H1 (cell line): ENCODE results near the gene RBM6. TPM values are rescaled to one million over a fixed set of nuclear protein-coding genes. Genes with fewer than 3 reads are reported as not detected.

ENCODE experiments used
- polyA plus RNA-seq, 7 experiments: library from polyadenylated mRNA; depleted of rRNA in 3 of 7; stranded (reverse) in 5 of 7; unstranded in 2 of 7; fragments of >200 nt in 5 of 7; fragments of 200-250 nt in 2 of 7; gene quantifications; 1 replicate in 5 of 7; 2 replicates in 1 of 7; 4 replicates in 1 of 7; pipeline versions ENCODE4 v1.2.1 to v1.2.3, GENCODE V29; 2011 to 2013; ENCODE audit warnings: missing spikeins in 2 of 7, mixed read lengths in 2 of 7
- total RNA-seq: library from RNA; stranded (reverse); fragmentation: NEBNext Ultra II Directional; extraction: Animal tissue kit (Norgen Biotek cat#: 25700); gene quantifications from 2 replicates; pipeline ENCODE4 v1.2.1, GENCODE V29; 2021
- TF ChIP-seq, protein P1 (sequence below): fragments of 300-600 bp; sonication (generic); IDR thresholded peaks from 2 replicates; pipeline ENCODE4 v1.7.1; 2012; ENCODE audit warnings: low read length, moderate library complexity, mild to moderate bottlenecking, inconsistent platforms; ENCODE audit not compliant: insufficient replicate concordance

RBM6 gene
- total and polyA plus RNA-seq, 2 of the 8 experiments (the other 6 are each of a cell fraction or from before 2014, with no cell fraction given), result 30.6 to 80.1 TPM

DNA sequence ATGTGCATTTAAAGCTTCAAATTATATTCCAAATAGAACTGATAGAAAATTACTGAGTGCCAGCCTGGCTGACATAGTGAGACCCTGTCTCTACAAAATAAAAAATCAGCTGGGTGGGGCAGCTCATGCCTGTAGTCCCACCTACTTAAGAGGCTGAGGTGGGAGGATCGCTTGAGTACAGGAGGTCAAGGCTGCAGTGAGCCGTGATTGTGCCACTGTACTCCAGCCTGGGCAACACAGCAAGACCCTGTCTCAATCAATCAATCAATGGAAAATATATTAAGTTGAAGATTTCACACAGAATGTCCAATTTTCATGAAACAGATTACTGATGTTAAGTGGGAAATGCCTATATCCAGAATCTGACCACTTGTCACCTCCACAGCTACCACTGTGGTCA is 14.5 kb upstream of the RBM6 start (continued):
- TF ChIP-seq, protein P1, sequence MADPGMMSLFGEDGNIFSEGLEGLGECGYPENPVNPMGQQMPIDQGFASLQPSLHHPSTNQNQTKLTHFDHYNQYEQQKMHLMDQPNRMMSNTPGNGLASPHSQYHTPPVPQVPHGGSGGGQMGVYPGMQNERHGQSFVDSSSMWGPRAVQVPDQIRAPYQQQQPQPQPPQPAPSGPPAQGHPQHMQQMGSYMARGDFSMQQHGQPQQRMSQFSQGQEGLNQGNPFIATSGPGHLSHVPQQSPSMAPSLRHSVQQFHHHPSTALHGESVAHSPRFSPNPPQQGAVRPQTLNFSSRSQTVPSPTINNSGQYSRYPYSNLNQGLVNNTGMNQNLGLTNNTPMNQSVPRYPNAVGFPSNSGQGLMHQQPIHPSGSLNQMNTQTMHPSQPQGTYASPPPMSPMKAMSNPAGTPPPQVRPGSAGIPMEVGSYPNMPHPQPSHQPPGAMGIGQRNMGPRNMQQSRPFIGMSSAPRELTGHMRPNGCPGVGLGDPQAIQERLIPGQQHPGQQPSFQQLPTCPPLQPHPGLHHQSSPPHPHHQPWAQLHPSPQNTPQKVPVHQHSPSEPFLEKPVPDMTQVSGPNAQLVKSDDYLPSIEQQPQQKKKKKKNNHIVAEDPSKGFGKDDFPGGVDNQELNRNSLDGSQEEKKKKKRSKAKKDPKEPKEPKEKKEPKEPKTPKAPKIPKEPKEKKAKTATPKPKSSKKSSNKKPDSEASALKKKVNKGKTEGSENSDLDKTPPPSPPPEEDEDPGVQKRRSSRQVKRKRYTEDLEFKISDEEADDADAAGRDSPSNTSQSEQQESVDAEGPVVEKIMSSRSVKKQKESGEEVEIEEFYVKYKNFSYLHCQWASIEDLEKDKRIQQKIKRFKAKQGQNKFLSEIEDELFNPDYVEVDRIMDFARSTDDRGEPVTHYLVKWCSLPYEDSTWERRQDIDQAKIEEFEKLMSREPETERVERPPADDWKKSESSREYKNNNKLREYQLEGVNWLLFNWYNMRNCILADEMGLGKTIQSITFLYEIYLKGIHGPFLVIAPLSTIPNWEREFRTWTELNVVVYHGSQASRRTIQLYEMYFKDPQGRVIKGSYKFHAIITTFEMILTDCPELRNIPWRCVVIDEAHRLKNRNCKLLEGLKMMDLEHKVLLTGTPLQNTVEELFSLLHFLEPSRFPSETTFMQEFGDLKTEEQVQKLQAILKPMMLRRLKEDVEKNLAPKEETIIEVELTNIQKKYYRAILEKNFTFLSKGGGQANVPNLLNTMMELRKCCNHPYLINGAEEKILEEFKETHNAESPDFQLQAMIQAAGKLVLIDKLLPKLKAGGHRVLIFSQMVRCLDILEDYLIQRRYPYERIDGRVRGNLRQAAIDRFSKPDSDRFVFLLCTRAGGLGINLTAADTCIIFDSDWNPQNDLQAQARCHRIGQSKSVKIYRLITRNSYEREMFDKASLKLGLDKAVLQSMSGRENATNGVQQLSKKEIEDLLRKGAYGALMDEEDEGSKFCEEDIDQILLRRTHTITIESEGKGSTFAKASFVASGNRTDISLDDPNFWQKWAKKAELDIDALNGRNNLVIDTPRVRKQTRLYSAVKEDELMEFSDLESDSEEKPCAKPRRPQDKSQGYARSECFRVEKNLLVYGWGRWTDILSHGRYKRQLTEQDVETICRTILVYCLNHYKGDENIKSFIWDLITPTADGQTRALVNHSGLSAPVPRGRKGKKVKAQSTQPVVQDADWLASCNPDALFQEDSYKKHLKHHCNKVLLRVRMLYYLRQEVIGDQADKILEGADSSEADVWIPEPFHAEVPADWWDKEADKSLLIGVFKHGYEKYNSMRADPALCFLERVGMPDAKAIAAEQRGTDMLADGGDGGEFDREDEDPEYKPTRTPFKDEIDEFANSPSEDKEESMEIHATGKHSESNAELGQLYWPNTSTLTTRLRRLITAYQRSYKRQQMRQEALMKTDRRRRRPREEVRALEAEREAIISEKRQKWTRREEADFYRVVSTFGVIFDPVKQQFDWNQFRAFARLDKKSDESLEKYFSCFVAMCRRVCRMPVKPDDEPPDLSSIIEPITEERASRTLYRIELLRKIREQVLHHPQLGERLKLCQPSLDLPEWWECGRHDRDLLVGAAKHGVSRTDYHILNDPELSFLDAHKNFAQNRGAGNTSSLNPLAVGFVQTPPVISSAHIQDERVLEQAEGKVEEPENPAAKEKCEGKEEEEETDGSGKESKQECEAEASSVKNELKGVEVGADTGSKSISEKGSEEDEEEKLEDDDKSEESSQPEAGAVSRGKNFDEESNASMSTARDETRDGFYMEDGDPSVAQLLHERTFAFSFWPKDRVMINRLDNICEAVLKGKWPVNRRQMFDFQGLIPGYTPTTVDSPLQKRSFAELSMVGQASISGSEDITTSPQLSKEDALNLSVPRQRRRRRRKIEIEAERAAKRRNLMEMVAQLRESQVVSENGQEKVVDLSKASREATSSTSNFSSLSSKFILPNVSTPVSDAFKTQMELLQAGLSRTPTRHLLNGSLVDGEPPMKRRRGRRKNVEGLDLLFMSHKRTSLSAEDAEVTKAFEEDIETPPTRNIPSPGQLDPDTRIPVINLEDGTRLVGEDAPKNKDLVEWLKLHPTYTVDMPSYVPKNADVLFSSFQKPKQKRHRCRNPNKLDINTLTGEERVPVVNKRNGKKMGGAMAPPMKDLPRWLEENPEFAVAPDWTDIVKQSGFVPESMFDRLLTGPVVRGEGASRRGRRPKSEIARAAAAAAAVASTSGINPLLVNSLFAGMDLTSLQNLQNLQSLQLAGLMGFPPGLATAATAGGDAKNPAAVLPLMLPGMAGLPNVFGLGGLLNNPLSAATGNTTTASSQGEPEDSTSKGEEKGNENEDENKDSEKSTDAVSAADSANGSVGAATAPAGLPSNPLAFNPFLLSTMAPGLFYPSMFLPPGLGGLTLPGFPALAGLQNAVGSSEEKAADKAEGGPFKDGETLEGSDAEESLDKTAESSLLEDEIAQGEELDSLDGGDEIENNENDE, result no peak
